ENCODE results near the gene PAX7.

PAX7 gene

GRCh38 chr1:18642278-18643095 is 11.8 kb downstream of the PAX7 start:
- DNase-seq: no peak

GRCh38 chr1:18643154-18644012 is 12.7 kb downstream of the PAX7 start:
- DNase-seq: no peak

- DNase-seq: no peak
Measured at GRCh38 chr1:18644013-18644399, 13.4 kb downstream of the PAX7 start.

GRCh38 chr1:18644446-18644845 is 13.8 kb downstream of the PAX7 start:
- DNase-seq: no peak

- no peak for DNase-seq
Measured at GRCh38 chr1:18644973-18645746, 14.5 kb downstream of the PAX7 start.

GRCh38 chr1:18645747-18646090 is 15.1 kb downstream of the PAX7 start:
- DNase-seq: no peak

GRCh38 chr1:18646091-18646785 is 15.6 kb downstream of the PAX7 start:
- DNase-seq: no peak

GRCh38 chr1:18646786-18647410 is 16.3 kb downstream of the PAX7 start:
- DNase-seq: no peak

GRCh38 chr1:18647681-18648214 is 17.1 kb downstream of the PAX7 start:
- DNase-seq: no peak

GRCh38 chr1:18649693-18650370 is 19.2 kb downstream of the PAX7 start:
- DNase-seq: no peak

GRCh38 chr1:18651713-18652112 is 21.1 kb downstream of the PAX7 start:
- no peak for DNase-seq

- DNase-seq: no peak
Measured at GRCh38 chr1:18652791-18653190, 22.1 kb downstream of the PAX7 start.

- DNase-seq: no peak
Measured at GRCh38 chr1:18653367-18653766, 22.7 kb downstream of the PAX7 start.

GRCh38 chr1:18653916-18654315 is 23.3 kb downstream of the PAX7 start:
- DNase-seq: no peak

GRCh38 chr1:18654599-18654998 is 24.0 kb downstream of the PAX7 start:
- DNase-seq: no peak

GRCh38 chr1:18657506-18658201 is 27.0 kb downstream of the PAX7 start:
- DNase-seq: no peak

- DNase-seq: no peak
Measured at GRCh38 chr1:18658831-18659230, 28.2 kb downstream of the PAX7 start.

GRCh38 chr1:18661404-18662285 is 31.0 kb downstream of the PAX7 start:
- DNase-seq: no peak

- no peak for DNase-seq
Measured at GRCh38 chr1:18662286-18662639, 31.6 kb downstream of the PAX7 start.
